Brain microvascular endothelial cell (primary cell): ENCODE measurements around the gene DHRS7C.

Experiments
- DNase-seq: peaks from one replicate; pipeline ENCODE4 v3.0.0-alpha.2; 2020
- H3K27ac ChIP-seq: fragments of 250-450 bp; sonication (Bioruptor Pico); 2 replicates; pipeline ENCODE4 v1.5.1; 2020; ENCODE audit warnings: mild to moderate bottlenecking, moderate library complexity
- H3K27me3 ChIP-seq: fragments of 250-450 bp; sonication (Bioruptor Pico); replicated peaks from 2 replicates; pipeline ENCODE4 v1.5.1; 2020; ENCODE audit warnings: mild to moderate bottlenecking
- H3K36me3 ChIP-seq: fragments of 250-450 bp; sonication (Bioruptor Pico); replicated peaks from 2 replicates; pipeline ENCODE4 v1.5.1; 2020; ENCODE audit warnings: mild to moderate bottlenecking
- H3K4me3 ChIP-seq: 2 replicates; pipeline ENCODE4 v1.5.1; 2011; ENCODE audit warnings: low read depth, mild to moderate bottlenecking, control low read depth, low read length, moderate library complexity
- in situ Hi-C: cut with HindIII; loops from 2 replicates; pipeline ENCODE4 v1.10.0; 2017; ENCODE audit warnings: low sequenced_read_pairs, low pct_ligation_motif_present
- TF ChIP-seq, protein P1 (sequence below): IDR thresholded peaks from 2 replicates; pipeline ENCODE4 v1.5.1; 2011; ENCODE audit warnings: low read depth, mild to moderate bottlenecking, moderate library complexity, low read length, control low read depth, inconsistent platforms; ENCODE audit errors: missing control alignments

The DHRS7C gene

DNA sequence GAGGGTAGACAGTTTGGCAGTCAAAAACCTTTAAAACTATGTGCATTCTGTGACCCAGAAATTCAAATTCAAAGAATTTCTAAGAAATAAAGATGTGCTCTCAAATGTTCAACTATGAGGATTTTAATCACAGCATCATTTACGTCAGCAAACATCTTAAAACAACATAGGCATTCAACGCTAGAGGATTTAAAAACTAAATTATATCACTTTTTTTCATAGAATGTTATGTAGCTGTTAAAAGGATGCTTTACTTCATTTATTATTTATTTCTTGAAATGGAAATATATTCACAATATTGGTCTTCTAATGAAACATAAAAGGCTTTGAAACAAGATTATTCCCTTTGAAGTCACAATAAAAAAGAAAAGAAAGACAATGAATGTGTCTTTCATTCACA lies 38.0 kb upstream of the DHRS7C start:
- no peaks in the 10 kb centered on the region for H3K36me3 ChIP-seq
- in situ Hi-C loops = no loop called here
- TF ChIP-seq, protein P1, sequence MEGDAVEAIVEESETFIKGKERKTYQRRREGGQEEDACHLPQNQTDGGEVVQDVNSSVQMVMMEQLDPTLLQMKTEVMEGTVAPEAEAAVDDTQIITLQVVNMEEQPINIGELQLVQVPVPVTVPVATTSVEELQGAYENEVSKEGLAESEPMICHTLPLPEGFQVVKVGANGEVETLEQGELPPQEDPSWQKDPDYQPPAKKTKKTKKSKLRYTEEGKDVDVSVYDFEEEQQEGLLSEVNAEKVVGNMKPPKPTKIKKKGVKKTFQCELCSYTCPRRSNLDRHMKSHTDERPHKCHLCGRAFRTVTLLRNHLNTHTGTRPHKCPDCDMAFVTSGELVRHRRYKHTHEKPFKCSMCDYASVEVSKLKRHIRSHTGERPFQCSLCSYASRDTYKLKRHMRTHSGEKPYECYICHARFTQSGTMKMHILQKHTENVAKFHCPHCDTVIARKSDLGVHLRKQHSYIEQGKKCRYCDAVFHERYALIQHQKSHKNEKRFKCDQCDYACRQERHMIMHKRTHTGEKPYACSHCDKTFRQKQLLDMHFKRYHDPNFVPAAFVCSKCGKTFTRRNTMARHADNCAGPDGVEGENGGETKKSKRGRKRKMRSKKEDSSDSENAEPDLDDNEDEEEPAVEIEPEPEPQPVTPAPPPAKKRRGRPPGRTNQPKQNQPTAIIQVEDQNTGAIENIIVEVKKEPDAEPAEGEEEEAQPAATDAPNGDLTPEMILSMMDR = no peak
- H3K4me3 ChIP-seq = no peak overlapping the region
- DNase-seq = no peak
- no peak overlapping the region for H3K27ac ChIP-seq
- no peaks in the 10 kb centered on the region for H3K27me3 ChIP-seq

DNA sequence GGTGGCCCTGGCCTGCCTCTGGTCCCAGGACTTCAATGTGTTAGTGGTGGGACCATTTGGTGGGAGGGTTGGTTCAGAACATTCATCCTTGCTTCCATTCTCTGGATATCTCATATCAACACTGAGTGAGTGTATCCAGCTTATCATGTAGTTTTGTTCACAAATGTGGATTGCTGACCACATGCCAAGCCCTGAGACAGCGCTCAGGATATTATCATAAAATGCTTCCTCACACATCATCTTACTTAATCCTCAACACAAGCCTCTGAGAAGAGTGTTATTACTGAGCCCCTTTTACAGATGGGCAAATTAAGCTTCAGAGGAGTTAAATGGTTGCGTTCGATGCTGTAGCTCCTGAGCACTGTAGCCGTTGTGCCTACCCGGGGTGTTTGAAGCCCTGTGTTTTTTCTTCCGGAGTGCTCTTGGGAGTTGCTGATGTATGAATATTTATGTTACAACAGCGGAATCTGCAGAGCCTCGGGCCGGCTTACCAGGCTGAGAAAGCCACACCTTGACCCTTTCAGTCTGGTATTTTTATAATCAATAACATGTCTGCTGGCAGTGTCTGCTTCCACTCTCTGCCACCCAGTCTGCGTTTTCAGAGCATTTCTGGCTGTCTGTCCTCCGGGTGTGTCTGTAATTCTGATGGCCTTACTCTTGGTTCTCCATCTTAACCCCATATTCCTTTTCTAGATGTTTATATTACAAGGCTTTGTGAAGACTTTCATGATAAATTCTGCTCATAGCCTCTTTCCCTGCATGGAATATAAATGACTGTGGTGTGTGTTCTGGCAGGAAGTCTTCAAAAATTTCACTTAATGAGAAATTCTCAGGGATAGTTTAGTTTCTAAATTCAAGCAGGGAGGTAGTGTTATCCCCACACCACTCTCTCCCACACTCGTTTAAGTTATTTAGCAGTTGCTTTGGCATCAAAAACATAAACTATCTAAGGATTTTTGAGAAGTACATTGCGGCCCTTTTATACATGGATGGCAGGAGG lies 37.2 kb upstream of the DHRS7C start:
- in situ Hi-C loops = no loop called here
- TF ChIP-seq, protein P1 = no peak
- H3K27me3 ChIP-seq = no peaks in the 10 kb centered on the region
- no peaks in the 10 kb centered on the region for H3K36me3 ChIP-seq
- H3K4me3 ChIP-seq = no peak overlapping the region
- DNase-seq = no peak
- no peak overlapping the region for H3K27ac ChIP-seq

DNA sequence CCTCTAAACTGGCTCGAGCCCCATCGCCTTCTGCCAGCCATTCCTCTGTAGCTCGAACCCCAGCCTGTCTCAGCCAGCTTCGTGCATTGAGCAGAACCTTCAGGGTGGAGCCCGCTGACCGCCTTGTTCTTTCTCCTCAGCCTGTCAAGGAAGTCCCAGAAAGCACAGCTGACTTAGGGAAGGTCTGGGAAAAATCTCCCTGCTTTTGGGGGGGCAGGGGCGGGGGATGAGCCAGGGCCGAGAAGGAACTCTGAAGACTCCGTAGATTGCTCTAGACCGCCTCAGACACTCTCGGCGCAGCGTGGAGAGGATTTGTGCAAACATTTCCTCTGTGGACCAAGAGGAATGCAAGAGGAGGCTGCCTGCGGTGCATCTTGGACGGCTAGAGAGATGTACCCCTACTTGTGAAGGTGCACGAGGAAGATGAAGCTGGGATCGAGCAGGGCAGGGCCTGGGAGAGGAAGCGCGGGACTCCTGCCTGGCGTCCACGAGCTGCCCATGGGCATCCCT lies 34.3 kb upstream of the DHRS7C start, which contains the start of gene GLP2R:
Gene GLP2R (plus strand): TSS at position 284 of the 510 bp plus-strand sequence. CDS start 140 bp downstream, at position 424.
- no peak within 1 kb of the TSS for H3K4me3 ChIP-seq
- TF ChIP-seq, protein P1 = no peak
- H3K36me3 ChIP-seq = no peaks in the 10 kb centered on the region
- no peaks in the 10 kb centered on the region for H3K27me3 ChIP-seq
- DNase-seq = no peak
- in situ Hi-C loops = no loop called here
- no peak within 1 kb of the TSS for H3K27ac ChIP-seq

DNA sequence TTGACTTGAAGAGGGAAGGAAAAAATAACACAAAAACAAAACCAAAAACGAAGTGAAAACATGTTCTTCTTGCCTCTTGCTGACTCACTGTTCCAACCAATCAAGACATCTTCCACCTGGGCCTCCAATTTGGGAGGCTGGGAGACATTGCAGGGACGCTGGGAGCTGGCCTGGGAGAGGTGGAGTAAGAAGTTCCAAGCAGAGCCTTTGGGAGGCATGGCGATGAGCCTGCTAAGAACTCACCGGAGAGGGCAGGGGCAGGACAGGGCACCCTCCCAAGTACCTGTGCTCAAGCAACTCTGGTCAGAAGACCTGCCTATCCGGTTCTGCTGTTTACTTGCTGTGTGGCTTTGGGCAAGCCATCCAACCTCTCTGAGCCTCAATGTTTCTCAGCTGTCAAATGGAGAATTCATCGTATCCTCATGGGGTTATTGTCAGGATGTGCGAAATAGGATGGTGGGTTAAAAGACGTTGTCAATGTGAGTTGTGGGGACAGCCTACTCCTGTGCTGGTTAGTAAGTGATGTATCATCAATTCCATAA lies 33.5 kb upstream of the DHRS7C start:
- in situ Hi-C loops = no loop called here
- no peaks in the 10 kb centered on the region for H3K36me3 ChIP-seq
- no peak overlapping the region for H3K27ac ChIP-seq
- H3K27me3 ChIP-seq = no peaks in the 10 kb centered on the region
- DNase-seq = no peak
- H3K4me3 ChIP-seq = no peak overlapping the region
- TF ChIP-seq, protein P1 = no peak

DNA sequence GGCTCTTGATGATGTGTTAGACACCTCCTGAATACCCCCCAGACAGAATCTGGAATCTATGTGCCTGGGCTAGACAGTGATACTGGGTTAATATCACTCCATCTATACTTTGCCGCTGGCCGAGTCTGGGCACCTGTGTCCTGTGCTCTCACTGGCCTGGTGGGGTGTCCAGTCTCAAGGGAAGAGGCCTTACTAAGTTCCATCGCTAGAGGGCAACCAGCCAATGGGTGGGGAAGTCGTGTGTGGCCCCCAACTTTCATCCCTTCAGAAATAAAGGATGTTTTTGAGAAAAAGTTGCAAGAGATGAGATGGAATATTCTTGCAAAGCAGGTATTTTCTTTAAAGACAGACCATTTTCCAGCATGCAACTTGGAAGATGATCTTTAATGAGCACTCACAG lies 32.7 kb upstream of the DHRS7C start:
- no peak overlapping the region for H3K4me3 ChIP-seq
- DNase-seq = no peak
- H3K27me3 ChIP-seq = no peaks in the 10 kb centered on the region
- TF ChIP-seq, protein P1 = peak; percentile 15
- H3K27ac ChIP-seq = no peak overlapping the region
- in situ Hi-C loops = no loop called here
- H3K36me3 ChIP-seq = no peaks in the 10 kb centered on the region
